ENCODE data around the gene HAND1.

DNA sequence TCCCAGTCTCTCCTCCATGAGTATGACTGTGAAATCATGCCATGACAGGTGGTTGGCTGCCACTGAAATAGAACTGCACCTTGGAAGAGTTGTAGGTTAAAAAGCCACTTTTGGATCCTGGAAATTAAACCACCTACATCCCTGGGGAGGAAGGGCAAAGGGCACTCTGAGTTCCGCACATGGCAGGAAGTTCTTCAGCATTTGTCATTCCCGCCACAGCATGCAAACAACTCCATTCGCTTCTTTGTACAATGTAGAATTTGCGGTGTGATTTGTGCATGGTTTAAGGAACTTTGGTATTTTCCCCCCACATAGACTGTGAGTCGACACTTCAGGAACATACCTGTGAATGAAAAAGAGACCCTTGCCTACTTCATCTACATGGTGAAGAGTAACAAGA lies 22.4 kb downstream of the HAND1 start:
- TF ChIP-seq, protein P1, sequence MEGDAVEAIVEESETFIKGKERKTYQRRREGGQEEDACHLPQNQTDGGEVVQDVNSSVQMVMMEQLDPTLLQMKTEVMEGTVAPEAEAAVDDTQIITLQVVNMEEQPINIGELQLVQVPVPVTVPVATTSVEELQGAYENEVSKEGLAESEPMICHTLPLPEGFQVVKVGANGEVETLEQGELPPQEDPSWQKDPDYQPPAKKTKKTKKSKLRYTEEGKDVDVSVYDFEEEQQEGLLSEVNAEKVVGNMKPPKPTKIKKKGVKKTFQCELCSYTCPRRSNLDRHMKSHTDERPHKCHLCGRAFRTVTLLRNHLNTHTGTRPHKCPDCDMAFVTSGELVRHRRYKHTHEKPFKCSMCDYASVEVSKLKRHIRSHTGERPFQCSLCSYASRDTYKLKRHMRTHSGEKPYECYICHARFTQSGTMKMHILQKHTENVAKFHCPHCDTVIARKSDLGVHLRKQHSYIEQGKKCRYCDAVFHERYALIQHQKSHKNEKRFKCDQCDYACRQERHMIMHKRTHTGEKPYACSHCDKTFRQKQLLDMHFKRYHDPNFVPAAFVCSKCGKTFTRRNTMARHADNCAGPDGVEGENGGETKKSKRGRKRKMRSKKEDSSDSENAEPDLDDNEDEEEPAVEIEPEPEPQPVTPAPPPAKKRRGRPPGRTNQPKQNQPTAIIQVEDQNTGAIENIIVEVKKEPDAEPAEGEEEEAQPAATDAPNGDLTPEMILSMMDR (IDR thresholded peaks at IDR 0.05) = no peak
- no peak for TF ChIP-seq POLR2AphosphoS5 (IDR thresholded peaks at IDR 0.05)

Measured in gastroesophageal sphincter (tissue), 3 donors.